ENCODE results near the gene GRIK3. TPM values are rescaled to one million over a fixed set of nuclear protein-coding genes. Genes with fewer than 3 reads are reported as not detected.

GRIK3 gene
- total RNA-seq, 1 experiment from 2014 or later, result 5.5 TPM

- TF ChIP-seq PRRX2 (CRISPR knock-in tag; IDR thresholded peaks at IDR 0.05), result no peak
- TF ChIP-seq NR1H2 (CRISPR knock-in tag; IDR thresholded peaks at IDR 0.05), result no peak
- no peak for TF ChIP-seq ATF2 (CRISPR knock-in tag; IDR thresholded peaks at IDR 0.05; ENCODE audit: borderline replicate concordance, low read depth)
These were observed 2.4 kb downstream of the GRIK3 start (continued) for GRCh38 chr1:37031871-37032270.

GRCh38 chr1:37031429-37031828 is 2.9 kb downstream of the GRIK3 start:
- TF ChIP-seq STAT6 (CRISPR knock-in tag; conservative IDR thresholded peaks at IDR 0.05; ENCODE audit: low read depth), result no peak
- TF ChIP-seq KAT7 (CRISPR knock-in tag; IDR thresholded peaks at IDR 0.05; ENCODE audit: borderline replicate concordance), result no peak
- no peak for TF ChIP-seq NR2C2 (CRISPR knock-in tag; IDR thresholded peaks at IDR 0.05)
- no peak for TF ChIP-seq ERG (CRISPR knock-in tag; IDR thresholded peaks at IDR 0.05)
- TF ChIP-seq ZMAT4 (CRISPR knock-in tag; IDR thresholded peaks at IDR 0.05), result no peak
- no peak for TF ChIP-seq JAZF1 (CRISPR knock-in tag; IDR thresholded peaks at IDR 0.05)
- TF ChIP-seq CREB1 (CRISPR knock-in tag; IDR thresholded peaks at IDR 0.05), result no peak
- TF ChIP-seq ATF3 (CRISPR knock-in tag; conservative IDR thresholded peaks at IDR 0.05), result no peak
- TF ChIP-seq SP1 (CRISPR knock-in tag; conservative IDR thresholded peaks at IDR 0.05), result no peak
- TF ChIP-seq IRF2 (CRISPR knock-in tag; IDR thresholded peaks at IDR 0.05; ENCODE audit: borderline replicate concordance, low read depth), result no peak
- DNase-seq (ENCODE audit: low spot score) (no peak), ATAC-seq (no peak)
- peaks cover 44% of the 10 kb centered on the region for H3K4me1 Mint-ChIP-seq
- 0 out of 2 replicates have a peak overlapping the region, but pooled peaks have one; percentile 1 for H3K4me3 Mint-ChIP-seq
- ChIA-PET CTCF (interaction anchor here (0.6 kb wide), 1 partner anchor 14 kb away, joined by 4 read pairs; no protein-coding TSS in a partner anchor), POLR2A (no interaction called here)
- H3K9me3 Mint-ChIP-seq, result no peaks in the 10 kb centered on the region
- peaks cover 68% of the 10 kb centered on the region for H3K27me3 Mint-ChIP-seq (ENCODE audit: low read depth)
- no peaks in the 10 kb centered on the region for H3K36me3 Mint-ChIP-seq
- no peak overlapping the region for H3K27ac Mint-ChIP-seq

- Mint-ChIP-seq H3K27ac (no peak overlapping the region), H3K9me3 (no peaks in the 10 kb centered on the region), H3K36me3 (no peaks in the 10 kb centered on the region), H3K4me3 (no peak overlapping the region), H3K27me3 (ENCODE audit: low read depth) (peaks cover 48% of the 10 kb centered on the region), H3K4me1 (peaks cover 37% of the 10 kb centered on the region)
- ATAC-seq (peak; percentile 74), DNase-seq (ENCODE audit: low spot score) (peak; percentile 67)
- ChIA-PET POLR2A (no interaction called here), CTCF (interaction anchor here (0.5 to 2.7 kb wide), 18 partner anchors 9 to 511 kb away, joined by 3 to 15 read pairs (median 4); no protein-coding TSS in a partner anchor)
- TF ChIP-seq TP53 (CRISPR knock-in tag; IDR thresholded peaks at IDR 0.05) (no peak), TEAD4 (CRISPR knock-in tag; IDR thresholded peaks at IDR 0.05) (no peak), HMGXB4 (CRISPR knock-in tag; IDR thresholded peaks at IDR 0.05) (peak; percentile 43; the same call in 1 of the 2 replicates), AFF4 (CRISPR knock-in tag; IDR thresholded peaks at IDR 0.05; ENCODE audit: borderline replicate concordance) (no peak), E2F5 (CRISPR knock-in tag; IDR thresholded peaks at IDR 0.05) (no peak), SMAD3 (CRISPR knock-in tag; IDR thresholded peaks at IDR 0.05; ENCODE audit: borderline replicate concordance) (no peak), NR3C1 (CRISPR knock-in tag; conservative IDR thresholded peaks at IDR 0.05; ENCODE audit: low read depth) (no peak)
These were observed 5.2 kb downstream of the GRIK3 start for GRCh38 chr1:37028981-37029617.

Measured in WTC11 (cell line).